HepG2 (cell line): ENCODE data around the gene CNTFR. TPM values are rescaled to one million over a fixed set of nuclear protein-coding genes. Genes with fewer than 3 reads are reported as not detected.

Experiments used
- AHR ChIP-seq: IDR thresholded peaks from 2 replicates; pipeline ENCODE4 v1.6.1; 2018; ENCODE audit warnings: missing genetic modification reagents, missing compliant biosample characterization
- BRF2 ChIP-seq: sonication (generic); formaldehyde crosslinking; IDR thresholded peaks from 2 replicates; pipeline ENCODE4 v1.8.1; 2022; ENCODE audit warnings: mild to moderate bottlenecking, missing genetic modification reagents
- CERS6 ChIP-seq: sonication (generic); formaldehyde crosslinking; IDR thresholded peaks from 2 replicates; pipeline ENCODE4 v1.5.0; 2020; ENCODE audit warnings: missing genetic modification reagents
- JUNB ChIP-seq: sonication (generic); formaldehyde crosslinking; IDR thresholded peaks from 2 replicates; pipeline ENCODE4 v1.8.0; 2022; ENCODE audit warnings: missing genetic modification reagents, mild to moderate bottlenecking, borderline replicate concordance
- NR2F2 ChIP-seq: IDR thresholded peaks from 2 replicates; pipeline ENCODE4 v1.6.1; 2012; ENCODE audit warnings: low read depth, inconsistent platforms, borderline replicate concordance
- SKI ChIP-seq: fragments of 450-650 bp; IDR thresholded peaks from one replicate; pipeline ENCODE4 v1.6.1; 2018; ENCODE audit warnings: mild to moderate bottlenecking; ENCODE audit not compliant: partially characterized antibody
- SMARCC2 ChIP-seq: fragments of 450-650 bp; IDR thresholded peaks from 2 replicates; pipeline ENCODE4 v1.6.1; 2017; ENCODE audit warnings: antibody characterized with exemption, mild to moderate bottlenecking
- SOX6 ChIP-seq, 2 experiments: fragments of 450-650 bp in 1 of 2; sonication (generic) in 1 of 2; formaldehyde crosslinking in 1 of 2; IDR thresholded peaks; 2 replicates each; pipeline versions ENCODE4 v1.4.0 to v1.6.1; 2017 to 2020; ENCODE audit warnings: antibody characterized with exemption in 1 of 2, mild to moderate bottlenecking in 1 of 2, missing genetic modification reagents in 1 of 2
- TARDBP ChIP-seq: sonication (generic); formaldehyde crosslinking; IDR thresholded peaks from 2 replicates; pipeline ENCODE4 v1.8.0; 2022; ENCODE audit warnings: mild to moderate bottlenecking, missing genetic modification reagents
- ZFX ChIP-seq: sonication (generic); formaldehyde crosslinking; IDR thresholded peaks from 2 replicates; pipeline ENCODE4 v1.4.0; 2020; ENCODE audit warnings: mild to moderate bottlenecking, low read depth, missing genetic modification reagents, moderate library complexity
- ZNF205 ChIP-seq: IDR thresholded peaks from 2 replicates; pipeline ENCODE4 v1.6.1; 2018; ENCODE audit warnings: missing biosample characterization, missing genetic modification reagents
- ZNF503 ChIP-seq: sonication (generic); formaldehyde crosslinking; IDR thresholded peaks from 2 replicates; pipeline ENCODE4 v1.4.0; 2020; ENCODE audit warnings: missing genetic modification reagents
- ZNF709 ChIP-seq: sonication (generic); formaldehyde crosslinking; IDR thresholded peaks from 2 replicates; pipeline ENCODE4 v1.5.0; 2020; ENCODE audit warnings: mild to moderate bottlenecking, missing genetic modification reagents
- ZNF883 ChIP-seq: sonication (generic); formaldehyde crosslinking; IDR thresholded peaks from 2 replicates; pipeline ENCODE4 v1.5.1; 2020; ENCODE audit warnings: mild to moderate bottlenecking, missing genetic modification reagents; ENCODE audit errors: not compliant biosample characterization
- polyA plus RNA-seq, 8 experiments: library from polyadenylated mRNA; depleted of rRNA in 3 of 8; stranded (reverse) in 7 of 8; unstranded in 1 of 8; fragments of >200 nt; fragmentation: Illumina TruSeq in 4 of 8; extraction: Trizol in 4 of 8; gene quantifications; 2 replicates each; pipeline versions ENCODE4 v1.2.1 to v1.2.3, GENCODE V29; 2011 to 2016; ENCODE audit warnings: low read depth in 4 of 8, missing spikeins in 1 of 8, mixed read lengths in 1 of 8; ENCODE audit not compliant: insufficient read depth in 1 of 8
- total RNA-seq, 5 experiments: library from RNA; depleted of rRNA; stranded (reverse); fragments of >200 nt; fragmentation: Illumina TruSeq; extraction: Trizol; gene quantifications; 2 replicates each; pipeline ENCODE4 v1.2.3, GENCODE V29; 2016; ENCODE audit warnings: low read depth in 1 of 5
- TF ChIP-seq, protein P1 (sequence below): sonication (generic); formaldehyde crosslinking; IDR thresholded peaks from 2 replicates; pipeline ENCODE4 v1.4.0; 2020; ENCODE audit warnings: missing genetic modification reagents, borderline replicate concordance
- TF ChIP-seq, protein P2 (sequence below): sonication (generic); formaldehyde crosslinking; IDR thresholded peaks from 2 replicates; pipeline ENCODE4 v1.4.0; 2020; ENCODE audit warnings: missing genetic modification reagents

CNTFR gene
- total and polyA plus RNA-seq, 2 of the 13 experiments (the other 11 are each of a cell fraction or from before 2014, with no cell fraction given) = not detected

- TF ChIP-seq, protein P1, sequence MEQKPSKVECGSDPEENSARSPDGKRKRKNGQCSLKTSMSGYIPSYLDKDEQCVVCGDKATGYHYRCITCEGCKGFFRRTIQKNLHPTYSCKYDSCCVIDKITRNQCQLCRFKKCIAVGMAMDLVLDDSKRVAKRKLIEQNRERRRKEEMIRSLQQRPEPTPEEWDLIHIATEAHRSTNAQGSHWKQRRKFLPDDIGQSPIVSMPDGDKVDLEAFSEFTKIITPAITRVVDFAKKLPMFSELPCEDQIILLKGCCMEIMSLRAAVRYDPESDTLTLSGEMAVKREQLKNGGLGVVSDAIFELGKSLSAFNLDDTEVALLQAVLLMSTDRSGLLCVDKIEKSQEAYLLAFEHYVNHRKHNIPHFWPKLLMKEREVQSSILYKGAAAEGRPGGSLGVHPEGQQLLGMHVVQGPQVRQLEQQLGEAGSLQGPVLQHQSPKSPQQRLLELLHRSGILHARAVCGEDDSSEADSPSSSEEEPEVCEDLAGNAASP (CRISPR knock-in tag) = peak; percentile 92; the same call in 1 of the 2 replicates
- TF ChIP-seq TARDBP (CRISPR knock-in tag) = peak; percentile 46; the same call in 1 of the 2 replicates
- TF ChIP-seq AHR (CRISPR knock-in tag) = 0 out of 2 replicates have a peak, but pooled peaks have one; percentile 44
- peak; percentile 86 for TF ChIP-seq ZNF503
- TF ChIP-seq ZNF709 = no peak
- peak; percentile 92 for TF ChIP-seq NR2F2
- peak; percentile 96 for TF ChIP-seq SKI
- 0 out of 2 replicates have a peak, but pooled peaks have one; percentile 30 for TF ChIP-seq ZFX (CRISPR knock-in tag)
- 0 out of 2 replicates have a peak, but pooled peaks have one; percentile 24 for TF ChIP-seq JUNB (CRISPR knock-in tag)
- no peak for TF ChIP-seq CERS6 (CRISPR knock-in tag)
- TF ChIP-seq SMARCC2 = no peak
- TF ChIP-seq, protein P2, sequence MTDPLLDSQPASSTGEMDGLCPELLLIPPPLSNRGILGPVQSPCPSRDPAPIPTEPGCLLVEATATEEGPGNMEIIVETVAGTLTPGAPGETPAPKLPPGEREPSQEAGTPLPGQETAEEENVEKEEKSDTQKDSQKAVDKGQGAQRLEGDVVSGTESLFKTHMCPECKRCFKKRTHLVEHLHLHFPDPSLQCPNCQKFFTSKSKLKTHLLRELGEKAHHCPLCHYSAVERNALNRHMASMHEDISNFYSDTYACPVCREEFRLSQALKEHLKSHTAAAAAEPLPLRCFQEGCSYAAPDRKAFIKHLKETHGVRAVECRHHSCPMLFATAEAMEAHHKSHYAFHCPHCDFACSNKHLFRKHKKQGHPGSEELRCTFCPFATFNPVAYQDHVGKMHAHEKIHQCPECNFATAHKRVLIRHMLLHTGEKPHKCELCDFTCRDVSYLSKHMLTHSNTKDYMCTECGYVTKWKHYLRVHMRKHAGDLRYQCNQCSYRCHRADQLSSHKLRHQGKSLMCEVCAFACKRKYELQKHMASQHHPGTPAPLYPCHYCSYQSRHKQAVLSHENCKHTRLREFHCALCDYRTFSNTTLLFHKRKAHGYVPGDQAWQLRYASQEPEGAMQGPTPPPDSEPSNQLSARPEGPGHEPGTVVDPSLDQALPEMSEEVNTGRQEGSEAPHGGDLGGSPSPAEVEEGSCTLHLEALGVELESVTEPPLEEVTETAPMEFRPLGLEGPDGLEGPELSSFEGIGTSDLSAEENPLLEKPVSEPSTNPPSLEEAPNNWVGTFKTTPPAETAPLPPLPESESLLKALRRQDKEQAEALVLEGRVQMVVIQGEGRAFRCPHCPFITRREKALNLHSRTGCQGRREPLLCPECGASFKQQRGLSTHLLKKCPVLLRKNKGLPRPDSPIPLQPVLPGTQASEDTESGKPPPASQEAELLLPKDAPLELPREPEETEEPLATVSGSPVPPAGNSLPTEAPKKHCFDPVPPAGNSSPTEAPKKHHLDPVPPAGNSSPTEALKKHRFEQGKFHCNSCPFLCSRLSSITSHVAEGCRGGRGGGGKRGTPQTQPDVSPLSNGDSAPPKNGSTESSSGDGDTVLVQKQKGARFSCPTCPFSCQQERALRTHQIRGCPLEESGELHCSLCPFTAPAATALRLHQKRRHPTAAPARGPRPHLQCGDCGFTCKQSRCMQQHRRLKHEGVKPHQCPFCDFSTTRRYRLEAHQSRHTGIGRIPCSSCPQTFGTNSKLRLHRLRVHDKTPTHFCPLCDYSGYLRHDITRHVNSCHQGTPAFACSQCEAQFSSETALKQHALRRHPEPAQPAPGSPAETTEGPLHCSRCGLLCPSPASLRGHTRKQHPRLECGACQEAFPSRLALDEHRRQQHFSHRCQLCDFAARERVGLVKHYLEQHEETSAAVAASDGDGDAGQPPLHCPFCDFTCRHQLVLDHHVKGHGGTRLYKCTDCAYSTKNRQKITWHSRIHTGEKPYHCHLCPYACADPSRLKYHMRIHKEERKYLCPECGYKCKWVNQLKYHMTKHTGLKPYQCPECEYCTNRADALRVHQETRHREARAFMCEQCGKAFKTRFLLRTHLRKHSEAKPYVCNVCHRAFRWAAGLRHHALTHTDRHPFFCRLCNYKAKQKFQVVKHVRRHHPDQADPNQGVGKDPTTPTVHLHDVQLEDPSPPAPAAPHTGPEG (CRISPR knock-in tag) = no peak
- no peak for TF ChIP-seq ZNF205 (CRISPR knock-in tag)
- 0 out of 2 replicates have a peak, but pooled peaks have one; percentile 46 for TF ChIP-seq BRF2 (CRISPR knock-in tag)
- peak; percentile 67 for TF ChIP-seq ZNF883 (CRISPR knock-in tag)
- no peak for TF ChIP-seq SOX6 (IDR thresholded peaks at IDR 0.05)
- peak; percentile 85 for TF ChIP-seq SOX6 (CRISPR knock-in tag; IDR thresholded peaks at IDR 0.05)
Observed at GRCh38 chr9:34512131-34513078, 77.1 kb downstream of the CNTFR start (continued).
